WTC11 (cell line): ENCODE measurements around the gene NFATC1. TPM values are rescaled to one million over a fixed set of nuclear protein-coding genes. Genes with fewer than 3 reads are reported as not detected.

Source experiments
- ATAC-seq: fragments of 200-7000 bp; cut with Tn5 transposase; 2 replicates; pipeline ENCODE4 v1.10.0; 2021; ENCODE audit warnings: mild to moderate bottlenecking, moderate library complexity
- CTCF ChIA-PET: fragments of 300-600 bp; sonication (Branson Sonifier 250); formaldehyde crosslinking; loops from one replicate; lab custom pipeline; 2021; ENCODE audit warnings: antibody characterized with exemption; lab: Charles Lee
- POLR2A ChIA-PET: fragments of 350-600 bp; sonication (Branson Sonifier 250); formaldehyde crosslinking; loops from one replicate; lab custom pipeline; 2021; ENCODE audit warnings: antibody characterized with exemption; lab: Charles Lee
- DNase-seq: peaks from one replicate; pipeline ENCODE4 v3.0.0; 2021; ENCODE audit warnings: low spot score
- H3K27ac Mint-ChIP-seq: 2 replicates; pipeline ENCODE4 v1.8.0; 2021; ENCODE audit warnings: mixed read lengths
- H3K27me3 Mint-ChIP-seq: 2 replicates; pipeline ENCODE4 v1.8.0; 2021; ENCODE audit warnings: low read depth, mild to moderate bottlenecking, moderate library complexity, mixed read lengths
- H3K36me3 Mint-ChIP-seq: 2 replicates; pipeline ENCODE4 v1.8.0; 2021; ENCODE audit warnings: mixed read lengths
- H3K4me1 Mint-ChIP-seq: 2 replicates; pipeline ENCODE4 v1.8.0; 2022; ENCODE audit warnings: mixed read lengths
- H3K4me3 Mint-ChIP-seq: 2 replicates; pipeline ENCODE4 v1.8.0; 2021; ENCODE audit warnings: mild to moderate bottlenecking, moderate library complexity, mixed read lengths
- H3K9me3 Mint-ChIP-seq: 2 replicates; pipeline ENCODE4 v1.8.0; 2021; ENCODE audit warnings: mixed read lengths
- CBFB ChIP-seq: sonication (generic); formaldehyde crosslinking; IDR thresholded peaks from 2 replicates; pipeline ENCODE4 v1.8.1; 2022; ENCODE audit warnings: mild to moderate bottlenecking, low read depth, missing genetic modification reagents
- ELF4 ChIP-seq: sonication (generic); formaldehyde crosslinking; IDR thresholded peaks from 2 replicates; pipeline ENCODE4 v1.8.1; 2022; ENCODE audit warnings: low read depth, mild to moderate bottlenecking, moderate library complexity, missing genetic modification reagents
- EMX1 ChIP-seq: fragments of 250-450 bp; sonication (Bioruptor Pico); IDR thresholded peaks from 2 replicates; pipeline ENCODE4 v1.8.0; 2021; ENCODE audit warnings: mild to moderate bottlenecking
- FOXJ3 ChIP-seq: sonication (generic); formaldehyde crosslinking; IDR thresholded peaks from 2 replicates; pipeline ENCODE4 v1.9.0; 2021; ENCODE audit warnings: missing genetic modification reagents, mild to moderate bottlenecking, borderline replicate concordance
- GABPB1 ChIP-seq: sonication (generic); formaldehyde crosslinking; IDR thresholded peaks from 2 replicates; pipeline ENCODE4 v1.8.1; 2023; ENCODE audit warnings: mild to moderate bottlenecking, missing genetic modification reagents
- HMGA2 ChIP-seq: fragments of 250-450 bp; sonication (Bioruptor Pico); IDR thresholded peaks from 2 replicates; pipeline ENCODE4 v1.4.0; 2021; ENCODE audit warnings: mild to moderate bottlenecking, moderate library complexity
- MXD4 ChIP-seq: fragments of 250-450 bp; sonication (Bioruptor Pico); IDR thresholded peaks from 2 replicates; pipeline ENCODE4 v1.8.0; 2021; ENCODE audit warnings: mild to moderate bottlenecking, moderate library complexity, borderline replicate concordance
- NR2C2 ChIP-seq: sonication (generic); formaldehyde crosslinking; IDR thresholded peaks from 2 replicates; pipeline ENCODE4 v1.8.0; 2022; ENCODE audit warnings: mild to moderate bottlenecking, missing genetic modification reagents
- NR3C1 ChIP-seq: sonication (generic); formaldehyde crosslinking; conservative IDR thresholded peaks from 2 replicates; pipeline ENCODE4 v1.8.1; 2023; ENCODE audit warnings: low read depth, mild to moderate bottlenecking, missing genetic modification reagents
- TP53 ChIP-seq: sonication (generic); formaldehyde crosslinking; IDR thresholded peaks from 2 replicates; pipeline ENCODE4 v1.8.1; 2023; ENCODE audit warnings: mild to moderate bottlenecking, missing genetic modification reagents
- ZNF219 ChIP-seq: sonication (generic); formaldehyde crosslinking; IDR thresholded peaks from 2 replicates; pipeline ENCODE4 v1.8.0; 2023; ENCODE audit warnings: missing genetic modification reagents, mild to moderate bottlenecking, borderline replicate concordance
- ZNF263 ChIP-seq: sonication (generic); formaldehyde crosslinking; IDR thresholded peaks from 2 replicates; pipeline ENCODE4 v1.8.1; 2022; ENCODE audit warnings: low read depth, mild to moderate bottlenecking, moderate library complexity, missing genetic modification reagents
- total RNA-seq: library from RNA; stranded (reverse); gene quantifications from 3 replicates; pipeline ENCODE4 v1.2.3, GENCODE V29; 2021
- TF ChIP-seq, protein P1 (sequence below): sonication (generic); formaldehyde crosslinking; IDR thresholded peaks from 2 replicates; pipeline ENCODE4 v1.8.0; 2022; ENCODE audit warnings: missing genetic modification reagents
- TF ChIP-seq, protein P2 (sequence below): sonication (generic); formaldehyde crosslinking; conservative IDR thresholded peaks from 2 replicates; pipeline ENCODE4 v1.8.1; 2022; ENCODE audit warnings: mild to moderate bottlenecking, missing genetic modification reagents
- TF ChIP-seq, protein P3 (sequence below): sonication (generic); formaldehyde crosslinking; IDR thresholded peaks from 2 replicates; pipeline ENCODE4 v1.8.1; 2023; ENCODE audit warnings: mild to moderate bottlenecking, missing genetic modification reagents, moderate library complexity
- TF ChIP-seq, protein P4 (sequence below): fragments of 250-450 bp; sonication (Bioruptor Pico); IDR thresholded peaks from 2 replicates; pipeline ENCODE4 v1.9.0; 2021; ENCODE audit warnings: moderate library complexity, mild to moderate bottlenecking, inconsistent platforms, borderline replicate concordance
- TF ChIP-seq, protein P5 (sequence below): sonication (generic); formaldehyde crosslinking; IDR thresholded peaks from 2 replicates; pipeline ENCODE4 v1.8.1; 2023; ENCODE audit warnings: mild to moderate bottlenecking, missing genetic modification reagents, borderline replicate concordance

The NFATC1 gene
- total RNA-seq, 1 experiment from 2014 or later = 20.2 TPM

DNA sequence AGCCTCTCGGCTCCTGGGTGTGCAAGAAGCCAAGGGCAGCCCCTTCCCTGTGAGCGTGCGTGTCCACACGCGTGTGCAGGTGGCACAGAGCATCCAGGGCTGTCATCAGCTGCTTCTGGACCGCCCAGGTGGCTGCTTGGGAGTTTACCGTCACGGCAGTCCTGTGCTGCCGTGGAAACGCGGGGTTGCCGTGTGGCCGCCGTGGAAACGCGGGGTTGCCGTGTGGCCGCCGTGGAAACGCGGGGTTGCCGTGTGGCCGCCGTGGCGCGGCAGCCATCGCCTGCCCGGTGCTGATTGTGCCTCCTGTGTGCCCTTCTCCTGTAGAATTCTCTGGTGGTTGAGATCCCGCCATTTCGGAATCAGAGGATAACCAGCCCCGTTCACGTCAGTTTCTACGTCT, 71.4 kb downstream of the NFATC1 start:
- no peak for ATAC-seq
- H3K4me1 Mint-ChIP-seq = peaks cover 11% of the 10 kb centered on the region
- H3K9me3 Mint-ChIP-seq = no peaks in the 10 kb centered on the region
- TF ChIP-seq TP53 (CRISPR knock-in tag) = no peak
- TF ChIP-seq ZNF263 (CRISPR knock-in tag) = no peak
- TF ChIP-seq EMX1 (CRISPR knock-in tag) = no peak
- TF ChIP-seq, protein P1, sequence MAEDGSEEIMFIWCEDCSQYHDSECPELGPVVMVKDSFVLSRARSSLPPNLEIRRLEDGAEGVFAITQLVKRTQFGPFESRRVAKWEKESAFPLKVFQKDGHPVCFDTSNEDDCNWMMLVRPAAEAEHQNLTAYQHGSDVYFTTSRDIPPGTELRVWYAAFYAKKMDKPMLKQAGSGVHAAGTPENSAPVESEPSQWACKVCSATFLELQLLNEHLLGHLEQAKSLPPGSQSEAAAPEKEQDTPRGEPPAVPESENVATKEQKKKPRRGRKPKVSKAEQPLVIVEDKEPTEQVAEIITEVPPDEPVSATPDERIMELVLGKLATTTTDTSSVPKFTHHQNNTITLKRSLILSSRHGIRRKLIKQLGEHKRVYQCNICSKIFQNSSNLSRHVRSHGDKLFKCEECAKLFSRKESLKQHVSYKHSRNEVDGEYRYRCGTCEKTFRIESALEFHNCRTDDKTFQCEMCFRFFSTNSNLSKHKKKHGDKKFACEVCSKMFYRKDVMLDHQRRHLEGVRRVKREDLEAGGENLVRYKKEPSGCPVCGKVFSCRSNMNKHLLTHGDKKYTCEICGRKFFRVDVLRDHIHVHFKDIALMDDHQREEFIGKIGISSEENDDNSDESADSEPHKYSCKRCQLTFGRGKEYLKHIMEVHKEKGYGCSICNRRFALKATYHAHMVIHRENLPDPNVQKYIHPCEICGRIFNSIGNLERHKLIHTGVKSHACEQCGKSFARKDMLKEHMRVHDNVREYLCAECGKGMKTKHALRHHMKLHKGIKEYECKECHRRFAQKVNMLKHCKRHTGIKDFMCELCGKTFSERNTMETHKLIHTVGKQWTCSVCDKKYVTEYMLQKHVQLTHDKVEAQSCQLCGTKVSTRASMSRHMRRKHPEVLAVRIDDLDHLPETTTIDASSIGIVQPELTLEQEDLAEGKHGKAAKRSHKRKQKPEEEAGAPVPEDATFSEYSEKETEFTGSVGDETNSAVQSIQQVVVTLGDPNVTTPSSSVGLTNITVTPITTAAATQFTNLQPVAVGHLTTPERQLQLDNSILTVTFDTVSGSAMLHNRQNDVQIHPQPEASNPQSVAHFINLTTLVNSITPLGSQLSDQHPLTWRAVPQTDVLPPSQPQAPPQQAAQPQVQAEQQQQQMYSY (CRISPR knock-in tag) = no peak
- no peak for TF ChIP-seq CBFB (CRISPR knock-in tag)
- no peak for TF ChIP-seq NR3C1 (CRISPR knock-in tag)
- no peak for TF ChIP-seq NR2C2
- no peak for TF ChIP-seq ZNF219 (CRISPR knock-in tag)
- TF ChIP-seq, protein P2, sequence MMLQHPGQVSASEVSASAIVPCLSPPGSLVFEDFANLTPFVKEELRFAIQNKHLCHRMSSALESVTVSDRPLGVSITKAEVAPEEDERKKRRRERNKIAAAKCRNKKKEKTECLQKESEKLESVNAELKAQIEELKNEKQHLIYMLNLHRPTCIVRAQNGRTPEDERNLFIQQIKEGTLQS (CRISPR knock-in tag) = no peak
- TF ChIP-seq, protein P3, sequence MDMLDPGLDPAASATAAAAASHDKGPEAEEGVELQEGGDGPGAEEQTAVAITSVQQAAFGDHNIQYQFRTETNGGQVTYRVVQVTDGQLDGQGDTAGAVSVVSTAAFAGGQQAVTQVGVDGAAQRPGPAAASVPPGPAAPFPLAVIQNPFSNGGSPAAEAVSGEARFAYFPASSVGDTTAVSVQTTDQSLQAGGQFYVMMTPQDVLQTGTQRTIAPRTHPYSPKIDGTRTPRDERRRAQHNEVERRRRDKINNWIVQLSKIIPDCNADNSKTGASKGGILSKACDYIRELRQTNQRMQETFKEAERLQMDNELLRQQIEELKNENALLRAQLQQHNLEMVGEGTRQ (CRISPR knock-in tag) = no peak
- no peak for TF ChIP-seq FOXJ3 (CRISPR knock-in tag)
- TF ChIP-seq HMGA2 (CRISPR knock-in tag) = no peak
- TF ChIP-seq, protein P4, sequence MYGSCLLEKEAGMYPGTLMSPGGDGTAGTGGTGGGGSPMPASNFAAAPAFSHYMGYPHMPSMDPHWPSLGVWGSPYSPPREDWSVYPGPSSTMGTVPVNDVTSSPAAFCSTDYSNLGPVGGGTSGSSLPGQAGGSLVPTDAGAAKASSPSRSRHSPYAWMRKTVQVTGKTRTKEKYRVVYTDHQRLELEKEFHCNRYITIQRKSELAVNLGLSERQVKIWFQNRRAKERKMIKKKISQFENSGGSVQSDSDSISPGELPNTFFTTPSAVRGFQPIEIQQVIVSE (CRISPR knock-in tag) = no peak
- TF ChIP-seq ELF4 (CRISPR knock-in tag) = no peak
- TF ChIP-seq, protein P5, sequence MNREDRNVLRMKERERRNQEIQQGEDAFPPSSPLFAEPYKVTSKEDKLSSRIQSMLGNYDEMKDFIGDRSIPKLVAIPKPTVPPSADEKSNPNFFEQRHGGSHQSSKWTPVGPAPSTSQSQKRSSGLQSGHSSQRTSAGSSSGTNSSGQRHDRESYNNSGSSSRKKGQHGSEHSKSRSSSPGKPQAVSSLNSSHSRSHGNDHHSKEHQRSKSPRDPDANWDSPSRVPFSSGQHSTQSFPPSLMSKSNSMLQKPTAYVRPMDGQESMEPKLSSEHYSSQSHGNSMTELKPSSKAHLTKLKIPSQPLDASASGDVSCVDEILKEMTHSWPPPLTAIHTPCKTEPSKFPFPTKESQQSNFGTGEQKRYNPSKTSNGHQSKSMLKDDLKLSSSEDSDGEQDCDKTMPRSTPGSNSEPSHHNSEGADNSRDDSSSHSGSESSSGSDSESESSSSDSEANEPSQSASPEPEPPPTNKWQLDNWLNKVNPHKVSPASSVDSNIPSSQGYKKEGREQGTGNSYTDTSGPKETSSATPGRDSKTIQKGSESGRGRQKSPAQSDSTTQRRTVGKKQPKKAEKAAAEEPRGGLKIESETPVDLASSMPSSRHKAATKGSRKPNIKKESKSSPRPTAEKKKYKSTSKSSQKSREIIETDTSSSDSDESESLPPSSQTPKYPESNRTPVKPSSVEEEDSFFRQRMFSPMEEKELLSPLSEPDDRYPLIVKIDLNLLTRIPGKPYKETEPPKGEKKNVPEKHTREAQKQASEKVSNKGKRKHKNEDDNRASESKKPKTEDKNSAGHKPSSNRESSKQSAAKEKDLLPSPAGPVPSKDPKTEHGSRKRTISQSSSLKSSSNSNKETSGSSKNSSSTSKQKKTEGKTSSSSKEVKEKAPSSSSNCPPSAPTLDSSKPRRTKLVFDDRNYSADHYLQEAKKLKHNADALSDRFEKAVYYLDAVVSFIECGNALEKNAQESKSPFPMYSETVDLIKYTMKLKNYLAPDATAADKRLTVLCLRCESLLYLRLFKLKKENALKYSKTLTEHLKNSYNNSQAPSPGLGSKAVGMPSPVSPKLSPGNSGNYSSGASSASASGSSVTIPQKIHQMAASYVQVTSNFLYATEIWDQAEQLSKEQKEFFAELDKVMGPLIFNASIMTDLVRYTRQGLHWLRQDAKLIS = no peak
- TF ChIP-seq GABPB1 (CRISPR knock-in tag) = no peak
- no peak for TF ChIP-seq MXD4 (CRISPR knock-in tag)
- TF ChIP-seq, all 79 proteins: peak for 0
- CTCF ChIA-PET = interaction anchor here (0.6 kb wide), 1 partner anchor 87 kb away, joined by 3 read pairs; no protein-coding TSS in a partner anchor
- no peak overlapping the region for H3K27ac Mint-ChIP-seq
- POLR2A ChIA-PET = no interaction called here
- H3K4me3 Mint-ChIP-seq = no peak overlapping the region
- peaks cover under 1% of the 10 kb centered on the region; the same call in 1 of the 2 replicates for H3K36me3 Mint-ChIP-seq
- H3K27me3 Mint-ChIP-seq = no peaks in the 10 kb centered on the region
- no peak for DNase-seq
